K562 (cell line): ENCODE data around the gene SLIT1.

Experiments used
- CTCF ChIP-seq, 3 experiments: IDR thresholded peaks in 2 of 3; conservative IDR thresholded peaks in 1 of 3; 2 replicates each; pipeline ENCODE4 v1.5.1; 2011 to 2012; ENCODE audit warnings: low read length in 3 of 3, mild to moderate bottlenecking in 3 of 3, control low read depth in 2 of 3, improper control_type of control experiment in 1 of 3, inconsistent platforms in 1 of 3, low read depth in 1 of 3, mixed read lengths in 1 of 3, moderate library complexity in 1 of 3; ENCODE audit not compliant: insufficient read depth in 2 of 3
- MTA1 ChIP-seq: fragments of 450-650 bp; IDR thresholded peaks from 2 replicates; pipeline ENCODE4 v1.6.1; 2017; ENCODE audit warnings: borderline replicate concordance
- POLR2A ChIP-seq: fragments of 450-650 bp; conservative IDR thresholded peaks from 2 replicates; pipeline ENCODE4 v1.6.1; 2016
- POLR2AphosphoS5 ChIP-seq: IDR thresholded peaks from 2 replicates; pipeline ENCODE4 v1.6.1; 2011; ENCODE audit warnings: mild to moderate bottlenecking, low read depth, low read length, moderate library complexity; ENCODE audit not compliant: control insufficient read depth, insufficient read depth
- SIN3A ChIP-seq, 2 experiments: fragments of 150-350 bp in 1 of 2; IDR thresholded peaks; 2 replicates each; pipeline ENCODE4 v1.6.1; 2011 to 2016; ENCODE audit warnings: borderline replicate concordance in 2 of 2, low read depth in 2 of 2, low read length in 2 of 2, mild to moderate bottlenecking in 2 of 2, moderate library complexity in 2 of 2; ENCODE audit not compliant: control insufficient read depth in 1 of 2
- TBP ChIP-seq: optimal IDR thresholded peaks from 2 replicates; pipeline ENCODE3; 2011; ENCODE audit warnings: low read depth, low read length, improper control_type of control experiment
- TF ChIP-seq, protein P1 (sequence below): sonication (generic); formaldehyde crosslinking; IDR thresholded peaks from 2 replicates; pipeline ENCODE4 v1.8.1; 2022; ENCODE audit warnings: missing genetic modification reagents
- TF ChIP-seq, protein P2 (sequence below): sonication (generic); formaldehyde crosslinking; IDR thresholded peaks from 2 replicates; pipeline ENCODE4 v1.5.0; 2020; ENCODE audit warnings: missing genetic modification reagents

DNA sequence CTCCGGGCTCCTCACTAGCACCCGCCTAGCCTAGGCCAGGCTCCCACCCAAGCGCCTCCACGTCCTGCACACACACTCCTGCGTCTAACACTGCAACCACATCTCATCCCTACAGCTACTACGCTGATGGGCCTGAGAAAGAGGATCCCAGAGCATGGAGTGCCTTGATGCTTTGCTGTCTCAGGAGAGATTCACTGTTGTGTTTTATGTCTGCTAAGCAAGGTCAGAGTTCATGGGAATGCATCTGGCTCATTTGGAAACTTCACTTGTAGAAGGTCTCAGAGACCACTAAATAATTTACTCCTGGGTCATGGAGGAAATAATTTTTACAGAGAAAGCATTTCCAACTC lies 88.7 kb downstream of the SLIT1 start:
- TF ChIP-seq SIN3A (IDR thresholded peaks at IDR 0.05; ENCODE audit: borderline replicate concordance in 2 of 2, control insufficient read depth in 1 of 2, low read depth in 2 of 2, low read length in 2 of 2) = no peak
- TF ChIP-seq, protein P1, sequence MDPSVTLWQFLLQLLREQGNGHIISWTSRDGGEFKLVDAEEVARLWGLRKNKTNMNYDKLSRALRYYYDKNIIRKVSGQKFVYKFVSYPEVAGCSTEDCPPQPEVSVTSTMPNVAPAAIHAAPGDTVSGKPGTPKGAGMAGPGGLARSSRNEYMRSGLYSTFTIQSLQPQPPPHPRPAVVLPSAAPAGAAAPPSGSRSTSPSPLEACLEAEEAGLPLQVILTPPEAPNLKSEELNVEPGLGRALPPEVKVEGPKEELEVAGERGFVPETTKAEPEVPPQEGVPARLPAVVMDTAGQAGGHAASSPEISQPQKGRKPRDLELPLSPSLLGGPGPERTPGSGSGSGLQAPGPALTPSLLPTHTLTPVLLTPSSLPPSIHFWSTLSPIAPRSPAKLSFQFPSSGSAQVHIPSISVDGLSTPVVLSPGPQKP (CRISPR knock-in tag) = no peak
- no peak for TF ChIP-seq CTCF (IDR thresholded peaks at IDR 0.05 in 2 of 3, conservative IDR thresholded peaks at IDR 0.05 in 1 of 3; ENCODE audit: insufficient read depth in 2 of 3, low read depth in 1 of 3, low read length in 3 of 3)
- TF ChIP-seq TBP = no peak
- TF ChIP-seq MTA1 = no peak
- no peak for TF ChIP-seq POLR2AphosphoS5
- TF ChIP-seq POLR2A = no peak
- TF ChIP-seq, protein P2, sequence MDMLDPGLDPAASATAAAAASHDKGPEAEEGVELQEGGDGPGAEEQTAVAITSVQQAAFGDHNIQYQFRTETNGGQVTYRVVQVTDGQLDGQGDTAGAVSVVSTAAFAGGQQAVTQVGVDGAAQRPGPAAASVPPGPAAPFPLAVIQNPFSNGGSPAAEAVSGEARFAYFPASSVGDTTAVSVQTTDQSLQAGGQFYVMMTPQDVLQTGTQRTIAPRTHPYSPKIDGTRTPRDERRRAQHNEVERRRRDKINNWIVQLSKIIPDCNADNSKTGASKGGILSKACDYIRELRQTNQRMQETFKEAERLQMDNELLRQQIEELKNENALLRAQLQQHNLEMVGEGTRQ (CRISPR knock-in tag) = no peak
